Putamen (tissue), 1 donor: ENCODE data around the gene SLC31A2.
A peak's percentile ranks its signal among the peaks of the same experiment; 100 is the strongest.

Experiments used
- DNase-seq: peaks from one replicate; pipeline ENCODE4 v3.0.0-alpha.2; 2016; ENCODE audit warnings: low spot score

SLC31A2 gene

GRCh38 chr9:113151696-113152630 lies 1.2 kb downstream of the SLC31A2 start:
- no peak for DNase-seq

- no peak for DNase-seq
Observed at GRCh38 chr9:113152699-113153098, 1.9 kb downstream of the SLC31A2 start.

GRCh38 chr9:113153599-113153998 lies 2.8 kb downstream of the SLC31A2 start:
- DNase-seq: no peak

- DNase-seq: no peak
Observed at GRCh38 chr9:113154471-113154870, 3.7 kb downstream of the SLC31A2 start.

- no peak for DNase-seq
Observed at GRCh38 chr9:113154946-113155345, 4.1 kb downstream of the SLC31A2 start.

- DNase-seq: peak; percentile 78
Observed at GRCh38 chr9:113155911-113156588, 5.2 kb downstream of the SLC31A2 start.

GRCh38 chr9:113156880-113157279 lies 6.1 kb downstream of the SLC31A2 start:
- DNase-seq: no peak

- DNase-seq: no peak
Observed at GRCh38 chr9:113158446-113158845, 7.6 kb downstream of the SLC31A2 start.

- no peak for DNase-seq
Observed at GRCh38 chr9:113160571-113160970, 9.8 kb downstream of the SLC31A2 start.

- no peak for DNase-seq
Observed at GRCh38 chr9:113163001-113163400, 12.2 kb downstream of the SLC31A2 start.

- peak; percentile 64 for DNase-seq
Observed at GRCh38 chr9:113164536-113165300, 13.9 kb downstream of the SLC31A2 start.

GRCh38 chr9:113166039-113166438 lies 15.2 kb downstream of the SLC31A2 start:
- DNase-seq: no peak

- DNase-seq: no peak
Observed at GRCh38 chr9:113168809-113169208, 18.0 kb downstream of the SLC31A2 start.

GRCh38 chr9:113173341-113173740 lies 22.5 kb downstream of the SLC31A2 start:
- DNase-seq: no peak

GRCh38 chr9:113176803-113177202 lies 26.0 kb downstream of the SLC31A2 start:
- no peak for DNase-seq

- no peak for DNase-seq
Observed at GRCh38 chr9:113177251-113177650, 26.4 kb downstream of the SLC31A2 start.

GRCh38 chr9:113178087-113178486 lies 27.3 kb downstream of the SLC31A2 start:
- no peak for DNase-seq

GRCh38 chr9:113179839-113180238 lies 29.0 kb downstream of the SLC31A2 start:
- no peak for DNase-seq

GRCh38 chr9:113181165-113181564 lies 30.4 kb downstream of the SLC31A2 start:
- no peak for DNase-seq

GRCh38 chr9:113183956-113184488 lies 33.2 kb downstream of the SLC31A2 start:
- no peak for DNase-seq

GRCh38 chr9:113184539-113184938 lies 33.7 kb downstream of the SLC31A2 start:
- DNase-seq: no peak

GRCh38 chr9:113185271-113185670 lies 34.5 kb downstream of the SLC31A2 start:
- no peak for DNase-seq
